ENCODE measurements around the gene CDKN3. TPM values are rescaled to one million over a fixed set of nuclear protein-coding genes. Genes with fewer than 3 reads are reported as not detected.
"Not testable (repeated sequence)": the region's sequence is repeated elsewhere in the genome, so short reads cannot be mapped to it uniquely, and the experiment has no call there.

CDKN3 gene
- total RNA-seq, 1 donor from 2014 or later = 17.7 TPM

DNA sequence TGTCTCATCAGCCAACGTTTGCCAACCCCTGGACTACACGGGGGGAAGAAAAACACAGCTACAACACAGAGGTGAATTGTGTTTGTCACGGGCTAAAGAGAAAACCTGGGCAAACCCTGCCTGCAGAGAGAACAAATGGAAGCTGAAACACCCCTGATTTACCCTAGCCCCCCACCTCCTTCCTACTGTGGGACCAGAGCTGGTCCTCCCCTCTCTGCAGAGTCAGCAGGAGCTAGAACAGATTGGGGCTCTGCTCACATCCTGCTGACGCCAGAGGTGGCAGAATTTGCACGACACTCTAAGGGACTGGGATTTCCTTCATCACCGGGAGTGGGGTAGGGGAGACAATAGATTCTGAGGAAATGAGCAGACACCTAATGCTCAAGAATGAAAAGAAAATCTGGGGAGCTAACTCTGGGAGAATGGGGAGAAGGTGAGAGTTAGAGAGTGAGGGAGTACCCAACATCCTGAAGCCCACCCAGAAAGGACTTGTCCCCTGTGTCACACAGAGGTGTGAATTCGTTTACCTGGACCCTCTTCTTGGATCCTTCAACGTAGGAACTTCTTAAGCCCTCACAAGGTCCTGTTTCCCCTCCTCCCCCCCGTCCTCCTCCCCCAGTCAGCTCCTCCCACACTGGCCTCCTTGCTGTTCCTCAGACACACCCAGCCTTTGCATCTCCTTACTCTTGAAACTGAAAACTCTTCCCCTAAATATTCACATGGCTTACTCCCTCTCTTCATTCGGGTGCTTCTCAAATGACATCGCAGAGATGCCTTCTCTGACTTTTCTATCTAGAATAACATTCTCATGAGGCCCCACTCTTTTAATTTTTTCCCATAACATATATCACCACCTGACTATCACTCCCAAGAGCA is 26.2 kb upstream of the CDKN3 start:
- no peak for ATAC-seq

- ATAC-seq = no peak
Observed at GRCh38 chr14:54374117-54374884, 22.5 kb upstream of the CDKN3 start.

DNA sequence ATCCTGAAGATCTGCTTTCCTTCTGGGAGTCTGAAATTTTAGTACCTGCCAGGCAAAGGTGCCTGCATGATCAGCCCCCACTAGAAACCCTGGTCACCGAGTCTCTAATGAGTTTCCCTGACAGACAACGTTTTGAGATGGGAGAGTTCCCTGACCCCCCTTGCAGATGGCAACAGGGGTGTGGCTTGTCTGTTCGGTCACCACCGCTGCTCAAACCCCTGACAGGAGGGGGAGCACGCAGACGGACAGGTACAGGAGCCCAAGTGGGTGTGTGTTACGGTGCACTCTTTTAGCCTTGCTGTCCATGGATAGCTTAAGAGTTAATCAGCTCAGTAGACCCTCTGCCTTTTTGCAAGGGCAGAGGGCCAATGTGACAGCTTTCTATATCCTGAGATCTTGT is 19.3 kb upstream of the CDKN3 start:
- no peak for ATAC-seq

DNA sequence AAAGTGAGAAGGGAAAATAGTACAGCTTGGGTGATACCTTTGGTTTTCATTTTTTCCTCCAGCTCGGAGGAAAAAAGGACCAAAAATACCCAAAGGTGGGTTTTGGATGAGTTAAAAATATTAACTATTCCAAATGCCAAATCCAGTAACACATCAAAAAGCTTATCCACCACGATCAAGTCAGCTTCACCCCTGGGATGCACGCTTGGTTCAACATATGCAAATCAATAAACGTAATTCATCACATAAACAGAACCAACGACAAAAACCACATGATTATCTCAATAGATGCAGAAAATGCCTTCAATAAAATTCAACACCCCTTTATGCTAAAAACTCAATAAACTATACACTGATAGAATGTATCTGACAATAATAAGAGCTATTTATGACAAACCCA is 17.9 kb upstream of the CDKN3 start:
- ATAC-seq = not testable (repeated sequence)

- not testable (repeated sequence) for ATAC-seq
Observed at GRCh38 chr14:54380558-54380957, 16.2 kb upstream of the CDKN3 start.

DNA sequence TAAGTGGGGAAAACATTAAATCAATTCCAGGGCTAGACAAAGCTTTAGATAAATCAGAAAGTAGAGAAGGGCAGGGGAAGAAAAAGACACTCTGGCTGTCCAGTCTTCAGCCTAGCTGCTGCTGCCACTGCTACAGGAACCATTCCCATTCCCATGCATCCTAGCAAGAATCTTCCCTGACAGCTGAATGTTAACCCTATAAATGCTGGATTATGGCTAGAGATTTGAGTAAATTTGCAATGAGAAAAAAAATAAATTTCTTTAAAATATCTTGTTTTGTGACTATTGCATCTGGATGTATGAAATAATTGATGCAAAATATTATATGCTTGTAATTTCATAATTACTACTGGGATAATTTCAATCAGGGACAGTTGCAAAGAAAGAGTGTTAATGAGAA is 15.0 kb upstream of the CDKN3 start:
- no peak for ATAC-seq

DNA sequence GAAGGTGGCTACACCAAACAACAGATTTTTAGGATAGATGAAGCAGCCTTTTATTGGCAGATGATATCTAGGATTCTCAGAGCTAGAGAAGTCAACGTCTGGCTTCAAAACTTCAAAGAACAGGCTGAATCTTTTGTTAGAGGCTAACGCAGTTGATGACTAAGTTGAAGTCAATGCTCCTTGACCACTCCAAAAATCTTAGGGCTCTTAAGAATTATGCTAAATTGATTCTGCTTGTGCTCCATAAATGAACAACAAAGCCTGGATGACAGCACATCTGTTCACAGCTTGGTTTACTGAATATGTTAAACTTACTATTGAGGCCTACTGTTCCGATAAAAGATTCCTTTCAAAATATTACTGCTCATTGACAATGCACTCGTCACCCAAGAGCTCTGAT is 13.0 kb upstream of the CDKN3 start:
- no peak for ATAC-seq

GRCh38 chr14:54385556-54385955 is 11.3 kb upstream of the CDKN3 start:
- ATAC-seq = no peak

- ATAC-seq = no peak
Observed at GRCh38 chr14:54387328-54387727, 9.5 kb upstream of the CDKN3 start.

DNA sequence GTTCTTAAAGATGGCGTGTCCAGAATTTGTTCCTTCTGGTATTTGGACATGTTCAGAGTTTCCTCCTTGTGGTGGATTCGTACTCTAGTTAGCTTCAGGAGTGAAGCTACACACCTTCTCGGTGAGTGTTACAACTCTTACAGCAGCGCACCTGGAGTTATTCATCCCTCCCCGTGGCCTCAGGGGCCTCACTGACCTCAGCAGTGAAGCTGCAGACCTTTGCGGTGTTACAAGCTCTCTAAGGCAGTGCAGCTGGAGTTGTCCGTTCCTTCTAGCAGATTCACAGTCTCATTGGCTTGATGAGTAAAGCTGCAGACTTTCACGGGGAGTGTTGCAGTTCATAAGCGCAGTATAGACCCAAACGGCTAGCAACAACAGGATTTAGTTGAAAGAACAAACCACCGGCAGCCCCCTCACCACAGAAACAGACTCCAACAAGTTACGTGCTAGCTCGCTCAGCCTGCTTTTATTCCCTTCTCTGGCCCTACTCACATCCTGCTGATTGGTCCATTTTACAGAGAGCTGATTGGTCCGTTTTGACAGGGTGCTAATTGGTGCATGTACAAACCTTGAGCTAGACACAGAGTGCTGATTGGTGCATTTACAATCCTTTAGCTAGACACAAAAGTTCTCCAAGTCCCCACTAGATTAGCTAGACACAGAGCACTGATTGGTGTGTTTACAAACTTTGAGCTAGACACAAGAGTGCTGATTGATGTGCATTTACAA is 4.5 kb upstream of the CDKN3 start:
- ATAC-seq = no peak

DNA sequence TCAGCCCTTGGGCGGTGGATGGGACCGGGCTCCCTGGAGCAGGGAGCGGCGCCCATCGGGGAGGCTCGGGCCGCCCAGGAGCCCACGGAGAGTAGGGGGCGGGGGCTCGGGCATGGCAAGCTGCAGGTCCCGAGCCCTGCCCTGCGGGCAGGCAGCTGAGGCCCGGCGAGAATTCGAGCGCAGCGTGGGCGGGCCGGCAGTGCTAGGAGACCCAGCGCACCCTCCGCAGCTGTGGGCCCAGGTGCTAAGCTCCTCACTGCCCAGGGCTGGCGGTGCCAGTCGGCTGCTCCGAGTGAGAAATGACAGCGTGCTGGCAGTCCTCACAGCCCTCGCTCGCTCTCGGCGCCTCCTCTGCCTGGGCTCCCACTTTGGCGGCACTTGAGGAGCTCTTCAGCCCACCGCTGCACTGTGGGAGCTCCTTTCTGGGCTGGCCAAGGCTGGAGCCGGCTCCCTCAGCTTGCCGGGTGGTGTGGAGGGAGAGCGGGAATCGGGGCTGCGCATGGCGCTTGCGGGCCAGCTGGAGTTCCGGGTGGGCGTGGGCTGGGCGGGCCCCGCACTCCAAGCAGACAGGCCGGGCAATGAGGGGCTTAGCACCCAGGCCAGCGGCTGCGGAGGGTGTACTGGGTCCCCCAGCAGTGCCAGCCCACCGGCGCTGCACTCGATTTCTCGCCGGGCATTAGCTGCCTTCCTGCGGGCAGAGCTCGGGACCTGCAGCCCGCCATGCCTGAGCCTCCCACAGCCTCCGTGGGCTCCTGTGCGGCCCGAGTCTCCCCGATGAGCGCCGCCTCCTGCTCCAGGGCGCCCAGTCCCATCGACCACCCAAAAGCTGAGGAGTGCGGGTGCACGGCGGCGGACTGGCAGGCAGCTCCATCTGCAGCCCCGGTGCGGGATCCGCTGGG is 3.6 kb upstream of the CDKN3 start:
- ATAC-seq = not testable (repeated sequence)

- ATAC-seq = no peak
Observed at GRCh38 chr14:54394596-54394995, 2.2 kb upstream of the CDKN3 start.

DNA sequence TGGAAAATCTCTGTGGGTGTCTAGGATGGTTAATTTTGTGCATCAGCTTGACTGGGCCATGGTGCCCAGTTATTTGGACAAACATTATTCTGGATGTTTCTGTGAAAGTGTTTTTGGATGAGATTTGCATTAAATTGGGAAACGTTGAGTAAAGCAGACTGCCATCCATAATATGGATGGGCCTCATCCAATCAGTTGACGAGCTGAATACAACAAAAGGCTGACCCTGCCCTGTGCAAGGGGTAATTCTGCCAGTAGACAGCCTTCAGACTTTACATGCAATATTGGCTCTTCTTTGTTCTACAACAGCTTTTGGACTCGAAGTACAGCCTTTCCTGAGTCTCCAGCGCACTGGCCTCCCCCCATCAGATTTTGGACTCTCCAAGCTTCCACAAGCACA is 1.5 kb upstream of the CDKN3 start:
- ATAC-seq = no peak

- no peak for ATAC-seq
Observed at GRCh38 chr14:54395716-54396115, 1.1 kb upstream of the CDKN3 start.

- no peak for ATAC-seq
Observed at GRCh38 chr14:54396183-54396492, 669 bp upstream of the CDKN3 start.

GRCh38 chr14:54399560-54399959 is 2.8 kb downstream of the CDKN3 start:
- no peak for ATAC-seq

DNA sequence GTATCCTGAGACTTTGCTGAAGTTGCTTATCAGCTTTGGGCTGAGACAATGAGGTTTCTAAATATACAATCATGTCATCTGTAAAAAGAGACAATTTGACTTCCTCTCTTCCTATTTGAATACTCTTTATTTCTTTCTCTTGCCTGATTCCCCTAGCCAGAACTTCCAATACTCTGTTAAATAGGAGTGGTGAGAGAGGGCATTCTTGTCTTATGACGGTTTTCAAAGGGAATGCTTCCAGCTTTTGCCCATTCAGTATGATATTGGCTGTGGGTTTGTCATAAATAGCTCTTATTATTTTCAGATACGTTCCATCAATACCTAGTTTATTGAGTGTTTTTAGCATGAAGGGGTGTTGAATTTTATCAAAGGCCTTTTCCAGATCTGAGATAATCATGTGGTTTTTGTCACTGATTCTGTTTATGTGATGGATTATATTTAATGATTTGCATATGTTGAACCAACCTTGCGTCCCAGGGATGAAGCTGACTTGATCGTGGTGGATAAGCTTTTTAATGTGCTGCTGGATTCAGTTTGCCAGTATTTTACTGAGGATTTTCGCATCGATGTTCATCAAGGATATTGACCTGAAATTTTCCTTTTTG is 6.7 kb downstream of the CDKN3 start:
- not testable (repeated sequence) for ATAC-seq

- no peak for ATAC-seq
Observed at GRCh38 chr14:54410215-54410614, 13.4 kb downstream of the CDKN3 start.

GRCh38 chr14:54411371-54411770 is 14.6 kb downstream of the CDKN3 start:
- ATAC-seq = no peak

GRCh38 chr14:54420478-54421142 is 23.8 kb downstream of the CDKN3 start:
- ATAC-seq = peak; percentile 39

- no peak for ATAC-seq
Observed at GRCh38 chr14:54423991-54424390, 27.2 kb downstream of the CDKN3 start.

Data from esophagus mucosa (tissue), 1 donor.